IPS-15b (cell line): Measurements from ENCODE around the gene ATG4B.
A peak's percentile ranks its signal among the peaks of the same experiment; 100 is the strongest.
"Not testable (repeated sequence)": the region's sequence is repeated elsewhere in the genome, so short reads cannot be mapped to it uniquely, and the experiment has no call there.

Experiments
- H3K27me3 ChIP-seq: one replicate; pipeline ENCODE4 v1.6.1; 2013; ENCODE audit warnings: low read length; ENCODE audit not compliant: control insufficient read depth, insufficient read depth
- H3K36me3 ChIP-seq: one replicate; pipeline ENCODE4 v1.6.1; 2013; ENCODE audit warnings: low read length; ENCODE audit not compliant: control insufficient read depth, insufficient read depth
- H3K4me1 ChIP-seq: one replicate; pipeline ENCODE4 v1.6.1; 2013; ENCODE audit warnings: mild to moderate bottlenecking, low read length; ENCODE audit not compliant: control insufficient read depth, insufficient read depth
- H3K4me3 ChIP-seq: one replicate; pipeline ENCODE4 v1.5.1; 2013; ENCODE audit warnings: low read depth, low read length
- H3K9ac ChIP-seq: one replicate; pipeline ENCODE4 v1.6.1; 2013; ENCODE audit warnings: low read depth, mild to moderate bottlenecking, low read length
- H3K9me3 ChIP-seq: one replicate; pipeline ENCODE4 v1.6.1; 2013; ENCODE audit warnings: mild to moderate bottlenecking, low read length; ENCODE audit not compliant: control insufficient read depth, insufficient read depth

Gene ATG4B

GRCh38 chr2:241637018-241637794, at the start of gene ATG4B, which contains the start of gene THAP4:
TSS of gene ATG4B (plus strand) at chr2:241637693. CDS start at chr2:241637715, 22 bp downstream.
TSS of gene THAP4 (minus strand) at chr2:241637158. CDS start at chr2:241637017, 141 bp downstream.
- Histone ChIP-seq H3K9ac (peak within 1 kb of the TSS; percentile 98), H3K36me3 (peaks cover 22% of the 10 kb centered on the region), H3K4me1 (peaks cover 3% of the 10 kb centered on the region), H3K9me3 (no peaks in the 10 kb centered on the region), H3K27me3 (no peaks in the 10 kb centered on the region), H3K4me3 (peak within 1 kb of the TSS; percentile 96)

GRCh38 chr2:241589863-241590262, 47.6 kb upstream of the ATG4B start:
- not testable (repeated sequence) for H3K4me3 ChIP-seq, H3K4me1 ChIP-seq, H3K27me3 ChIP-seq, H3K9me3 ChIP-seq, H3K36me3 ChIP-seq, H3K9ac ChIP-seq

- not testable (repeated sequence) for H3K27me3 ChIP-seq, H3K9me3 ChIP-seq, H3K36me3 ChIP-seq, H3K4me1 ChIP-seq, H3K9ac ChIP-seq, H3K4me3 ChIP-seq
Measured at GRCh38 chr2:241590496-241591455, 46.7 kb upstream of the ATG4B start.

GRCh38 chr2:241592126-241592845, 45.2 kb upstream of the ATG4B start:
- no peaks in the 10 kb centered on the region for H3K27me3 ChIP-seq
- H3K9ac ChIP-seq = no peak overlapping the region
- peaks cover 2% of the 10 kb centered on the region for H3K9me3 ChIP-seq
- peaks cover 7% of the 10 kb centered on the region for H3K36me3 ChIP-seq
- peaks cover 2% of the 10 kb centered on the region for H3K4me1 ChIP-seq
- H3K4me3 ChIP-seq = no peak overlapping the region

- H3K4me3 ChIP-seq = no peak overlapping the region
Measured at GRCh38 chr2:241593271-241593670, 44.2 kb upstream of the ATG4B start.

GRCh38 chr2:241595600-241596140, 41.8 kb upstream of the ATG4B start:
- Histone ChIP-seq H3K27me3 (no peaks in the 10 kb centered on the region), H3K9ac (no peak overlapping the region), H3K4me1 (no peaks in the 10 kb centered on the region), H3K9me3 (no peaks in the 10 kb centered on the region), H3K4me3 (no peak overlapping the region), H3K36me3 (peaks cover 11% of the 10 kb centered on the region)

More at GRCh38 chr2:241593271-241593670, 44.2 kb upstream of the ATG4B start:
- Histone ChIP-seq H3K4me1 (peaks cover 2% of the 10 kb centered on the region), H3K9me3 (no peaks in the 10 kb centered on the region), H3K9ac (no peak overlapping the region), H3K36me3 (peaks cover 7% of the 10 kb centered on the region), H3K27me3 (no peaks in the 10 kb centered on the region)

- Histone ChIP-seq H3K9ac (no peak overlapping the region), H3K36me3 (peaks cover 19% of the 10 kb centered on the region), H3K9me3 (no peaks in the 10 kb centered on the region), H3K27me3 (no peaks in the 10 kb centered on the region), H3K4me3 (no peak overlapping the region), H3K4me1 (no peaks in the 10 kb centered on the region)
Measured at GRCh38 chr2:241597561-241597960, 39.9 kb upstream of the ATG4B start.

- no peak overlapping the region for H3K9ac ChIP-seq
- H3K4me1 ChIP-seq = no peaks in the 10 kb centered on the region
- H3K9me3 ChIP-seq = no peaks in the 10 kb centered on the region
- H3K27me3 ChIP-seq = no peaks in the 10 kb centered on the region
- no peak overlapping the region for H3K4me3 ChIP-seq
- peaks cover 23% of the 10 kb centered on the region for H3K36me3 ChIP-seq
Measured at GRCh38 chr2:241598061-241598460, 39.4 kb upstream of the ATG4B start.

- Histone ChIP-seq H3K4me1 (no peaks in the 10 kb centered on the region), H3K36me3 (peaks cover 23% of the 10 kb centered on the region), H3K4me3 (no peak overlapping the region), H3K9me3 (no peaks in the 10 kb centered on the region), H3K27me3 (no peaks in the 10 kb centered on the region), H3K9ac (no peak overlapping the region)
Measured at GRCh38 chr2:241598487-241598886, 39.0 kb upstream of the ATG4B start.

GRCh38 chr2:241599615-241600014, 37.9 kb upstream of the ATG4B start:
- Histone ChIP-seq H3K4me3 (no peak overlapping the region), H3K4me1 (no peaks in the 10 kb centered on the region), H3K27me3 (no peaks in the 10 kb centered on the region), H3K9ac (no peak overlapping the region), H3K9me3 (no peaks in the 10 kb centered on the region), H3K36me3 (peaks cover 23% of the 10 kb centered on the region)

- Histone ChIP-seq H3K27me3 (no peaks in the 10 kb centered on the region), H3K9ac (no peak overlapping the region), H3K4me3 (no peak overlapping the region), H3K36me3 (peaks cover 26% of the 10 kb centered on the region), H3K9me3 (no peaks in the 10 kb centered on the region), H3K4me1 (no peaks in the 10 kb centered on the region)
Measured at GRCh38 chr2:241601841-241602240, 35.7 kb upstream of the ATG4B start.
